Right atrium auricular region (tissue), 2 donors: Measurements from ENCODE around the gene ZNF547. TPM values are rescaled to one million over a fixed set of nuclear protein-coding genes. Genes with fewer than 3 reads are reported as not detected.
"Not testable (repeated sequence)": the region's sequence is repeated elsewhere in the genome, so short reads cannot be mapped to it uniquely, and the experiment has no call there.

Source experiments
- DNase-seq: peaks from one replicate; pipeline ENCODE4 v3.0.0-alpha.2; 2019; ENCODE audit warnings: low spot score
- H3K27ac ChIP-seq, 2 donors: fragments of 200-600 bp; sonication (generic); 1 replicate in 1 of 2; 2 replicates in 1 of 2; pipeline ENCODE4 v1.5.1; 2016 to 2019
- H3K27me3 ChIP-seq, 2 donors: fragments of 200-600 bp; sonication (generic); one replicate each; pipeline versions ENCODE4 v1.5.1 to v1.6.0; 2017 to 2019
- H3K36me3 ChIP-seq: fragments of 200-600 bp; sonication (generic); one replicate; pipeline ENCODE4 v1.5.1; 2016
- H3K4me1 ChIP-seq, 2 donors: fragments of 200-600 bp; sonication (generic); one replicate each; pipeline versions ENCODE4 v1.5.1 to v1.6.0; 2017 to 2019
- H3K4me3 ChIP-seq, 2 donors: fragments of 200-600 bp; sonication (generic); 1 replicate in 1 of 2; 2 replicates in 1 of 2; pipeline ENCODE4 v1.5.1; 2017 to 2019; ENCODE audit warnings: mild to moderate bottlenecking in 1 of 2, moderate library complexity in 1 of 2
- H3K9me3 ChIP-seq, 2 donors: fragments of 200-600 bp; sonication (generic); one replicate each; pipeline ENCODE4 v1.5.1; 2019
- CTCF ChIP-seq, 2 donors: fragments of 200-600 bp; sonication (generic); IDR thresholded peaks; one replicate each; pipeline ENCODE4 v1.5.1; 2019; ENCODE audit warnings: antibody characterized with exemption in 2 of 2
- total RNA-seq, 2 donors: library from RNA; depleted of rRNA; stranded (reverse); fragments of >200 nt; gene quantifications; one replicate each; pipeline ENCODE4 v1.1.0, GENCODE V29; 2016

ZNF547 gene
- total RNA-seq, 2 donors from 2014 or later: 2.4 to 3.5 TPM

- peaks cover 0 to 29% of the 10 kb centered on the region in 2 donors for H3K4me1 ChIP-seq
- H3K4me3 ChIP-seq: no peak overlapping the region
- no peak for TF ChIP-seq CTCF (IDR thresholded peaks at IDR 0.05)
- peaks cover 52% of the 10 kb centered on the region for H3K36me3 ChIP-seq
- H3K9me3 ChIP-seq: peaks cover 0 to 40% of the 10 kb centered on the region in 2 donors
- no peaks in the 10 kb centered on the region for H3K27me3 ChIP-seq
- no peak for DNase-seq
- H3K27ac ChIP-seq: no peak overlapping the region
These were observed 5.9 kb upstream of the ZNF547 start for GRCh38 chr19:57357406-57357805.

- Histone ChIP-seq H3K27me3 (no peaks in the 10 kb centered on the region), H3K9me3 (peaks cover 0 to 40% of the 10 kb centered on the region in 2 donors), H3K36me3 (peaks cover 47% of the 10 kb centered on the region), H3K27ac (no peak overlapping the region), H3K4me3 (no peak overlapping the region), H3K4me1 (peaks cover 0 to 22% of the 10 kb centered on the region in 2 donors)
- no peak for TF ChIP-seq CTCF (IDR thresholded peaks at IDR 0.05)
- DNase-seq: no peak
These were observed 4.1 kb upstream of the ZNF547 start for GRCh38 chr19:57359300-57359699.

GRCh38 chr19:57362419-57362818, 932 bp upstream of the ZNF547 start:
- H3K27me3 ChIP-seq: no peaks in the 10 kb centered on the region
- peak overlapping the region; percentile 98 to 99 for H3K27ac ChIP-seq
- H3K4me3 ChIP-seq: peak overlapping the region in 1 of 2 donors; percentile 90
- no peak for DNase-seq
- peaks cover 0 to 22% of the 10 kb centered on the region in 2 donors for H3K9me3 ChIP-seq
- peaks cover 17% of the 10 kb centered on the region for H3K36me3 ChIP-seq
- H3K4me1 ChIP-seq: peaks cover 0 to 22% of the 10 kb centered on the region in 2 donors
- TF ChIP-seq CTCF (IDR thresholded peaks at IDR 0.05): no peak

- Histone ChIP-seq H3K4me1 (peaks cover 0 to 22% of the 10 kb centered on the region in 2 donors), H3K27ac (peak overlapping the region; percentile 98 to 99), H3K36me3 (peaks cover 4% of the 10 kb centered on the region), H3K4me3 (peak overlapping the region; percentile 90 to 97), H3K27me3 (no peaks in the 10 kb centered on the region), H3K9me3 (peaks cover 0 to 10% of the 10 kb centered on the region in 2 donors)
- DNase-seq: no peak
- no peak for TF ChIP-seq CTCF (IDR thresholded peaks at IDR 0.05)
These were observed 384 bp downstream of the ZNF547 start for GRCh38 chr19:57363688-57364181.

- no peak for DNase-seq
- H3K4me1 ChIP-seq: peaks cover 0 to 22% of the 10 kb centered on the region in 2 donors
- H3K36me3 ChIP-seq: peaks cover 2% of the 10 kb centered on the region
- no peak overlapping the region for H3K4me3 ChIP-seq
- no peak for TF ChIP-seq CTCF (IDR thresholded peaks at IDR 0.05)
- no peaks in the 10 kb centered on the region for H3K27me3 ChIP-seq
- no peaks in the 10 kb centered on the region for H3K9me3 ChIP-seq
- H3K27ac ChIP-seq: no peak overlapping the region
These were observed 3.4 kb downstream of the ZNF547 start for GRCh38 chr19:57366776-57367175.

GRCh38 chr19:57374179-57374578, 10.8 kb downstream of the ZNF547 start:
- no peak for TF ChIP-seq CTCF (IDR thresholded peaks at IDR 0.05)
- Histone ChIP-seq H3K27me3 (no peaks in the 10 kb centered on the region), H3K4me1 (no peaks in the 10 kb centered on the region), H3K9me3 (peaks cover 6 to 27% of the 10 kb centered on the region in 2 donors), H3K27ac (no peak overlapping the region), H3K36me3 (peaks cover 71% of the 10 kb centered on the region), H3K4me3 (no peak overlapping the region)
- DNase-seq: no peak

- not testable (repeated sequence) for DNase-seq, H3K4me3 ChIP-seq, H3K27me3 ChIP-seq, H3K27ac ChIP-seq, H3K4me1 ChIP-seq
- H3K9me3 ChIP-seq: peaks cover 6 to 29% of the 10 kb centered on the region in 2 donors
- H3K36me3 ChIP-seq: peaks cover 71% of the 10 kb centered on the region
These were observed 11.3 kb downstream of the ZNF547 start for GRCh38 chr19:57374647-57375046.
